Glomerular visceral epithelial cell (primary cell): ENCODE data around the gene GRM4.

Experiments
- DNase-seq: peaks from one replicate; pipeline ENCODE4 v3.0.0-alpha.2; 2016; ENCODE audit errors: extremely low spot score

The GRM4 gene

DNA sequence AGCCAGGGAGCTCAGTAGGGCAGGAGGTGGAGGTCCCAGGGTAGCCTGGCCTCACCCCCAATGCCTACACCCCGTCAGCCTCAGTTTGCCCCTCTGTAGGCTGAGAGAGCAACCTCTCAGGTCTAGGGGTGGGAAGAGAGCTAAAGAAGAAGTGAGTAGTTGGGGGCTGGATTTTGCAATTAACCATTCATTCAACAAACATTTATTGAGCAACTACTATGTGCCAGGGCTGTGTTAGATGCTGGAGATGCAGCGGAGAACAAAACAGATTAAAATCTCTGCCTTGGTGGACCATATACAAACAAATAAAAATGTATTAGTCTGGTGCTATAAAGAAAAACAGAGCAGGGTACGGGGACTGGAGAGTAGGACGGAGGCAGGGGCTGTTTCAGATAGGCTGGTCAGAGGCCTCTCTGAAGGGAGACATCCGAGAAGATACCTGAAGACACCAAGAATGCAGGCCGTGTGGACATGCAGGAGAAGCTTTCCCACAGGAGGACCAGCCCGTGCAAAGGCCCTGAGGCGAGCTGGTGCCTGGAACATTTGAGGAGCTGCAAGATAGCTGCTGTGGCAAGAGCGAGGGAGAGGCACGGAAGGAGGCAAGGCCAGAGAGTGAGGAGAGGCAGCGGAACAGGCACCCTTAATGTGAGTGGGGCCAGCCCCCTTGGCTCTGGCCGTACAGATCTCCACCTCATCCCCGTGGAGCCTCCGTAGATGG, 60.3 kb downstream of the GRM4 start:
- no peak for DNase-seq

DNA sequence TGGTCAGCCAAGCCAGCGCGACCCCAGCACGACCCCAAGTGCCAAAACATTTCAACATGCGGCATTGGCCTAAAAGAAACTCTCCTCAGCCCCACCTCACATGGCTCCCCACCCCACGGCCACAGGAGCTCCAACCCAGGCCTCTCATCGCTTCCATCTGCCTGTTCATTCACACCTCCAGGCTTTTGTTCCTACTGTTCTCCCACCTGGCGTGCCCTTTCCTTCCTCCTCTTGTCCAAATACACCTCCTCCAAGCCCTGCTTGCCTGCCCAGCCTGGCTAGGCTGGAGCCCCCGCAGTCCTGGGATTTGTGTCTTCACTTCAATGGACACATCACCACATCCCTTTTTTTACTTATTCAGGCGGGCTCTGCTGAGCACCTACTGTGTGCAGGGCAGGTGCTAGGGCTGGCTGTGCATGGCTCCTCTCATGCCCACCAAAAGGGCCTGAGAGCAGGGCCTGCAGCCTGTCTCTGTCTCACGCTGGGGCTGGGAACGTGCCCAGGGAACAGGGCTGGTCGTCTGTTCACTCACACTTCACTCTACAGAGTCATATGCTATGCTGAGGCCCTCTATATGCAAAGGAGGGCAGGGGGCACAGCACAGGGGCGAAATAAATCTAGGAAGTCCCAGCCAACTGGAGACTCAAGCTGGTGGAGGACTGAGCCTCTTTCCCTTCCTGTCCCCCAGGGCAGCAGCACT, 61.1 kb downstream of the GRM4 start:
- DNase-seq: no peak

DNA sequence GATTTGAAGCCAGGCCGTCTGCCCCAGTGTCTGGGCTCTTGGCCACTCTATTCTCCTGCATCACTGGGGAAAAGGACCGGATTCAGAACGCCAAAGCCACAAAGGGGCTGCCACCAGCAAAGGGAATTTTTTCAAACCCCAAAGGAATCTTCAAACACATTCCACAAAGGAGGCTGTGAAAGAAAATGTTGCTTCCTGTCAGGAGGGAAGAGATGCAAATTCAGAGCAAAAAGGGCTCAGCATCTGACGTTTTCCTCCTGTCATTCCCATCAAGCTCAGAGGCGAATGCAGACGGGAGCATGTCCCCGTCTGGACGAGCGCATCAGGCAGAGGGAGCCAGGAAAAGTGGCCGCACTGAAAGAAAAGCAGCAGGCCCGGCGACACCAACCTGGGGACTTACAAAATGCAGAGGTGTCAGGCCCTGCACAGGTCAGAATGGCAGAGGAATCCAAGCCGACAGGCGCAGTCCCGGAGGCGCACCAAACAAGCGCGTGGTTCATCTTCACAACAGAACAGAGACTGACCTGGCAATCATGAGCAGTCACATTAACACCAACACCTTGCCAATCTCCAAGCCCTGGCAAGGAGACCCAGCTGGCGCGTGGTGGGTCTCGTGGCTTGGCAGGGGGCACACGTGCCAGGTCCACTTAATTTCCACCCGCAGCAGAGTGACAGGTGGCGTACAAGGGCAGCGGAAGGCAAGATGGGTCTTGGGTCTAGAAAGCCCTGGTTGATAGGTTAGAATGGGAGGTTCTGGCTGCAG, 62.8 kb downstream of the GRM4 start:
- no peak for DNase-seq

GRCh38 chr6:34082348-34082747, 63.5 kb downstream of the GRM4 start:
- no peak for DNase-seq

- DNase-seq: no peak
These were observed 65.5 kb downstream of the GRM4 start for GRCh38 chr6:34080357-34080756.

GRCh38 chr6:34079899-34080298, 66.0 kb downstream of the GRM4 start:
- DNase-seq: no peak

GRCh38 chr6:34075906-34076305, 70.0 kb downstream of the GRM4 start:
- DNase-seq: no peak

DNA sequence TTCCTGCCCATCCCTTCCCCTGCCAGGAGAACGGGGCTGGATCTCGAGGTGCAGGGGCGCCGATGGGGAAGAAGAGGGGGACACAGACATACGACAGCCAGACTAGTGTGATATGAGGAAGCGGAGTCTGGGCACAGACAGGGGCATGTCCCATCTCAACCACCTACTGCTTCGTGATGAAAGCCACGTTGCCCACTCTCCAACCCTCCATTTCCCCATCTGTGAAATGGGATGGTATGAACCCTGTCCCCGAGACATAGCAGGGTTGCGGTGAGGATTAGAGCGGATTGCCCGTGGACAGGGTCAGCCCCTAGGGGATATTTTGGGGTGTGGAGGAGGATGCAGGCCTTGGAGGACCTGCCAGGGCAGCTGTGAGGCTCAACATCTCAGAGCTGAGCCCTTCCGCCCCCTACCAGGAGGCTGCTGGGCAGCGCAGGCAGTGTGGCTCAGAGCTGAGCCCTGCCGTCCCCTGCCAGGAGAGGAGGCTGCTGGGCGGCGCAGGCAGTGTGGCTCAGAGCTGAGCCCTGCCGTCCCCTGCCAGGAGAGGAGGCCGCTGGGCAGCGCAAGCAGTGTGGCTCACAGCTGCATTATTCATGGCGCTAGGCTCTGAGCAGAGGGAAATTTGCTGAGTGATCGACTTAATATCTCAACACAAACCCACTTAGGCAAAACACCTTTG, 71.7 kb downstream of the GRM4 start:
- no peak for DNase-seq

DNA sequence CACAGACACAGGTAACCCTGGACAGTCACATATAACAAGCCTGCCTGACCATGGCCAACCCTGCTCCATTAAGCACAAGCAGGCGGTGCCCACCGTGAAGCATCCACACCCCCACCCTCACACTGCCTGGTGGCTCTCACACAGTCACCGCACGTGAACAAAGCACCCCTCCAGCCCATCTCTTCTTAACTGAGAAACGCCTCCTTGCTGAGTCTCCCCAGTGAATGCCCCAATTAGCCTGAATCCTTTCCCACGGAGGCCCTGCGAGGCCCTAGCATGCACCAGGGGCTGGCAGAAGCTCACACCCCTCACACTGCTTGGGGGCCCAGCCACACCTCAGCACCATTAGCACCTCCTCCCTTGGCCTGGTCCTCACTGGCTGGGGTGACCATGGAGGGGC, 72.3 kb downstream of the GRM4 start:
- DNase-seq: no peak

DNA sequence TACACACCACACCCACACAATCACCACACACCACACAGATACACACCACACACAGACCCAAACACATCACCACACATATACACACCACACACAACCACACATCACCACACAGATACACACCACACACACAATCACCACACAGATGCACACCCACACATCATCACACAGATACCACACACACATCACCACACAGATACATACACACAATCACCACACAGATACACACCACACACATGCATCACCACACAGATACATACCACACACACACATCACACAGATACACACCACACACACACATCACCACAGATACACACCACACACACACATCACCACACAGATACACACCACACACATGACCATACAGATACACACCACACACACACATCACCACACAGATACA, 73.2 kb downstream of the GRM4 start:
- no peak for DNase-seq

DNA sequence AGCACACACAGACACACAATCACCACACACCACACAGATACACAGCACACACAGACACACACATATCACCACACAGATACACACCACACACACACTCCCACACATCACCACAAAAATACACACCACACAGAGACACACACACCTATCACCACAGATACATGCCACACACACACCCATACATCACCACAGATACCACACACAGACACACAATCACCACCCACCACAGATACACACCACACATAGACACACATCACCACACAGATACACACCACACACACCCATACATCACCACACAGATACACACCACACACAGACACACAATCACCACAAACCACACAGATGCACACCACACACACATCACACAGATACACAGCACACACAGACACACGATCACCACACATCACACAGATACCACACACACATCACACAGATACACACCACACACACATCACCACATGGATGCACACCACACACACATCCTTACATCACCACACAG, 74.0 kb downstream of the GRM4 start:
- DNase-seq: no peak

DNA sequence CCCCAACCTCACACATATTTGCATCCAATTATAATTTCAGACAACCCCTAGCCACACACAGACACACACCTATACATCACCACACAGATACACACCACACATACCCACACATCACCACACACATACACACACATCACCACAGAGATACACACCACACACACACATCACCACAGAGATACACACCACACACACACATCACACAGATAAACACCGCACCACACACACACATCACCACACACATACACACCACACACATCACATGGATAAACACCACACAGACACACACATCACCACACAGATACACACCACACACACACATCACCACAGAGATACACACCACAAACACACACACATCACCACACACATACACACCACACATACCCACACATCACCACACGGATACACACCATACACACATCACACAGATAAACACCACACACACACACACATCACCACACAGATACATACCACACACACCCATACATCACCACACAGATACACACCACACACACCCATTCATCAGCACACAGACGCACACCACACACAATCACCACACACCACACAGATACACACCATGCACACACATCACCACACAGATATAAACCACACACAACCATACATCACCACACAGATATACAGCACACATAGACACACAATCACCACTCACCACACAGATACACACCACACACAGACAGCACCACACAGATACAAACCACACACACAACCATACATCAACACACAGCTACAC, 74.6 kb downstream of the GRM4 start:
- no peak for DNase-seq

DNA sequence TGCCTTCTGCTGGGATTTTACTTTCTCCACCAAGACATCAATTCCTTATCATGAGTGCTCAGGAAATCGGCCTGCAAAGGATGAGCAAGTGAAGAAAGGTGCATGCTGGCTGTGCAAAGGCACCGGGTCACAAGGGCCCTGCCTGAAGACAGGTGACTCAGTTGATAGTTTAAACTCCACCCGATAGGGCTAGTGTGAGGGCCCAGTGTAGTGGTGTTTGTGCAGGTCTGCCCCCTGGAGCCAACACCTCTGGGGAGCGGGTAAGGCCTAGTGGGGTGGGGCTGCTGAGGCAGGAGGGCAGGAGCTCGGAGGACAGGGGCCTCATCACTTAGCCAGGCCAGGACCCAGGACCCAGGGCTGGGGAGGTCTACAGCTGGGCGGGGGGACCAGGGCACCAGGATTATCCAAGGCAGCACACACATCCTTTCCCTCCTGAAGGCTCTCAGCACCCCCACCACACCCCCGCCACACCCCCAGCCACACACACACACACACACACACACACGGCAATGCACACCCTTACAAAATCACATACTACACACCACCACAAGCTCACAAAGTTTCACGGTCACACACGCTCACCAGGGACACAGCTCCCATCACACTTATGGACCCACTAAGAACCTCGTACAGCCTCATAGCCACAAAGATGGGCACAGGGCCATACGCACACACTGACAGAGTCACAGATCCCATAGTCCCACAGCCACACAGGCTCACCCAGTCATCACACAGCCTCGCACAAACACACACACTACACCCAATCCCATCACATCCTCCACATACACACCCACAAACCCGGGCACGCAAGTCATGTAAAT, 75.4 kb downstream of the GRM4 start:
- no peak for DNase-seq

DNA sequence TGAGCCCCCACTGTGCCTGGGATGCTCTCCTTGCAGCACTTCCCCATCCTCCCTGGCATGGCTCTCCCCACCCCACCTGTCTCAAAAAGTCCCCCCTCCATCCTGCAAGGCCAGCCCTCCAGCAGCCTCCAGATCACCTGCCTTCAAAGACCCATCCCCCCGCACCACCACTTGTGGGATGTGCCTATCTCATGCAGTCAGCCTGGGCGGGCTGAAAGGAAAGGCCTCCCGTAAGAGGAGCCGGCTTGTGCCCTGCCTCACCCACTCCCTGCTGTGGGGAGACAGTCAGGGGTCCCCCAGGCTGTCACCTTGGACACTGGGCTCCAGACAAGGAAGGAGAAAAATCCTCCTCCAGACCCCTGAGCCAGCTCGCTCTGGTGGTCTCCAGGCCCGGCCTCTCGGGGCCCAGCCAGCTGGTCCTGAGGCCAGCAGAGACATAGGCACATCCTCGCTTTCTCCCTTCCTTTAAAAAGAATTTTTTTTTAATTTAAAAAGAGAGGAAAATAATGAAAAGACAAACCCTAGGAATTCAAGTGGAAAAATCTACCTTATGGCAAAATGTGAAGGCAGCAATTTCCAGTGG, 77.3 kb downstream of the GRM4 start:
- DNase-seq: no peak

GRCh38 chr6:34067814-34068213, 78.1 kb downstream of the GRM4 start:
- no peak for DNase-seq

DNA sequence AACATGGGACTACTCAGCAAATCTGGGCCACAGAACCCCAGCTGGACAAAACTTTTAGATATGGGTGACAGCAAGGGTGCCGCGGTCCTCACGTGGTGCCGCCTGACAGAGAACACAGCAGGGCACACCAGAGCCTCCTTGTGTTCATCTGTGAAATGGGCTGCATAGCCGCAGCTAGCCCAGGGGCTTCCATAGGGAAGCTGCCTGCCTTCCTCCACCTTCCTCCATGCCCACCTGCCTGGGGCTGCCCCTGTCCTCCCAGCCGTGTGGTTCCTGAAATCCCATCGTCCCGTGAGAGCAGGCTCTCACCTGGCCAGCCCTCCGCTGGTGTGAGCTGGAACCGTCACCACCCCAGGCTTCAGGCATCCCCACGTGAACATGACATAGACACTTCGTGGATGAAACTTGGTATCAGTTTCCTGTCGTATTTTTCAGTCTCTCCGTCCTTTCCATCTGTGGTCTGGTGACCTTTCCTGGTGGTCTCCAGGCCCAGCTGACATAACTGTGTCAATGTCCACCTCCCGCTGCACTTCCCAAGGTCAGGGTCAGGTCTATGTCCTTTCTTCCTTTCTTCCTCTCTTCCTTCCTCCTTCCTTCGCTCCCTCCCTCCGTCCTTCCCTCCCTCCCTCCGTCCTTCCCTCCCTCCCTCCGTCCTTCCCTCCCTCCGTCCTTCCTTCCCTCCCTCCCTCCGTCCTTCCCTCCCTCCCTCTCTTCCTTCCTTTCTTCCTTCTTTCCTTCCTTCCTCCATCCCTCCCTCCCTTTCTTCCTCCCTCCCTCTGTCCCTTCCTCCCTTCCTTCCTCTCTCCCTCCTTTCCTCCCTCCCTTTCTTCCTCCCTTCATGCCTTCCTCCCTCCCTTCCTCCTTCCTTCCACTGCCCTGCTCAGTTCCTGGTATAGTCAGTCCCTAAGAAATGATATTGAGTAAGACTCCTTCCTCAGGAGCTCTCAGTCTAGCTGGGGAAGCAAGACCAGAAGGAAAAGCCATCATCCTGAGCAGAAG, 78.8 kb downstream of the GRM4 start:
- DNase-seq: no peak

DNA sequence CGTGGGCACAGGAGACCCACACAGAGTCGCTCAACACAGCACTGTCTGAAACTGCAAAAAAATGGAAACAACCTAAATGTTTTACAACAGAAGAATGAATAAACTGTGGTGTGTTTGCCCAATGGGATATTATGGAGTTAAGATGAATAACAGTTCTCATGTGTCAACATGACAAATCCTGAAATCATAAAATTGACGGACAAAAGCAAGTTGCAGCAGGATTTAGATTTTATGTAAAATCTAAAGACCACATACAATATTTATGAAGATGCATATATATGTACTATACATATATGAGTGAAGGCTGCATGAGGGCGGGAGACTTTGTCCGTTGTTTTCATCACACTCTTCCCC, 79.7 kb downstream of the GRM4 start:
- no peak for DNase-seq

- DNase-seq: no peak
These were observed 80.2 kb downstream of the GRM4 start for GRCh38 chr6:34065466-34066217.
